ENCODE measurements around the gene ATOSA.
A peak's percentile ranks its signal among the peaks of the same experiment; 100 is the strongest.

Gene ATOSA

DNA sequence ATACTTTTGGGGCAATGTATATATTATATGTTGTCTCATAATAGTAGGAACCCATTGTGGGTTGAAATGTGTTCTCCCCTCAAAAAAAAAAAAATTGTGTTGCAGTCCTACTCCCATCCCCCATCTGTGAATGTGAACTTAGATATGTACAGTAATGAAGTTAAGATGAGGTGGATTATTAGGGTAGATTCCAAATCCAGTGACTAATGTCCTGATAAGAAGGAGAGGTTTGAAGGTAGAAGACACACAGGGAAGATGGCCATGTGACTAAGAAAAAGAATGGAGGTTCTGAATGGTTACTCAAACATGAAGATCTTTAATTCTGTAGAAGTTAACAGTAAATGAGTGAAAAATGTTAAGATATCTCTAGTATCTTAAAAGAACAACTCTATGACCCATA, 3.0 kb upstream of the ATOSA start:
- H3K4me1 Mint-ChIP-seq, result peaks cover 28% of the 10 kb centered on the region
- peaks cover 4% of the 10 kb centered on the region for H3K36me3 Mint-ChIP-seq (ENCODE audit: low read depth)
- H3K27ac Mint-ChIP-seq, result no peak overlapping the region
- TF ChIP-seq, protein P1, sequence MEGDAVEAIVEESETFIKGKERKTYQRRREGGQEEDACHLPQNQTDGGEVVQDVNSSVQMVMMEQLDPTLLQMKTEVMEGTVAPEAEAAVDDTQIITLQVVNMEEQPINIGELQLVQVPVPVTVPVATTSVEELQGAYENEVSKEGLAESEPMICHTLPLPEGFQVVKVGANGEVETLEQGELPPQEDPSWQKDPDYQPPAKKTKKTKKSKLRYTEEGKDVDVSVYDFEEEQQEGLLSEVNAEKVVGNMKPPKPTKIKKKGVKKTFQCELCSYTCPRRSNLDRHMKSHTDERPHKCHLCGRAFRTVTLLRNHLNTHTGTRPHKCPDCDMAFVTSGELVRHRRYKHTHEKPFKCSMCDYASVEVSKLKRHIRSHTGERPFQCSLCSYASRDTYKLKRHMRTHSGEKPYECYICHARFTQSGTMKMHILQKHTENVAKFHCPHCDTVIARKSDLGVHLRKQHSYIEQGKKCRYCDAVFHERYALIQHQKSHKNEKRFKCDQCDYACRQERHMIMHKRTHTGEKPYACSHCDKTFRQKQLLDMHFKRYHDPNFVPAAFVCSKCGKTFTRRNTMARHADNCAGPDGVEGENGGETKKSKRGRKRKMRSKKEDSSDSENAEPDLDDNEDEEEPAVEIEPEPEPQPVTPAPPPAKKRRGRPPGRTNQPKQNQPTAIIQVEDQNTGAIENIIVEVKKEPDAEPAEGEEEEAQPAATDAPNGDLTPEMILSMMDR (IDR thresholded peaks at IDR 0.05; ENCODE audit: unreplicated experiment in 3 of 3), result no peak
- peaks cover 5% of the 10 kb centered on the region for H3K27me3 Mint-ChIP-seq (ENCODE audit: low read depth)
- H3K9me3 Mint-ChIP-seq, result no peaks in the 10 kb centered on the region
- H3K4me3 Mint-ChIP-seq, result no peak overlapping the region

DNA sequence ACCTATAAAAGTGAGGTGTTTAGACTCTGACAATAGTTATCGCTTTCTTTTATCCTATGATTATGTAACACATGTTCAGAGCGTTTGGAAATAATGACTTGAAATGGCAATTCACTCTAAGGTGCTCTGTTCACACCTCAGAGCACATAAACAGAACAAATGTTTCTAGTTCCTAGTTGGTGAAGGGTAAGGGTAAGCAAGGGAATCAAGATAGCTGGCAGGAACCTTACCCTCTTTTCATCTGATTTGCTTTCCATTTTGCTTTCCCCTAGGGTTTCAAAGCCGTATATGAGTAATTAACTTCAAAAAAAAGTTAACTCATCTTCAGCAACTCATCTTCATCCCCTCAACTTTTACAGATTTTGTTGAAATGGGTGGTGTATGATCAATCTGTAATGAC, 2.3 kb upstream of the ATOSA start:
- Mint-ChIP-seq H3K27me3 (ENCODE audit: low read depth) (peaks cover 5% of the 10 kb centered on the region), H3K27ac (no peak overlapping the region), H3K4me3 (peak overlapping the region; percentile 27 to 49 (median 39)), H3K36me3 (ENCODE audit: low read depth) (peaks cover 4% of the 10 kb centered on the region), H3K9me3 (no peaks in the 10 kb centered on the region), H3K4me1 (peaks cover 32% of the 10 kb centered on the region)
- TF ChIP-seq, protein P1 (IDR thresholded peaks at IDR 0.05; ENCODE audit: unreplicated experiment in 3 of 3), result no peak

DNA sequence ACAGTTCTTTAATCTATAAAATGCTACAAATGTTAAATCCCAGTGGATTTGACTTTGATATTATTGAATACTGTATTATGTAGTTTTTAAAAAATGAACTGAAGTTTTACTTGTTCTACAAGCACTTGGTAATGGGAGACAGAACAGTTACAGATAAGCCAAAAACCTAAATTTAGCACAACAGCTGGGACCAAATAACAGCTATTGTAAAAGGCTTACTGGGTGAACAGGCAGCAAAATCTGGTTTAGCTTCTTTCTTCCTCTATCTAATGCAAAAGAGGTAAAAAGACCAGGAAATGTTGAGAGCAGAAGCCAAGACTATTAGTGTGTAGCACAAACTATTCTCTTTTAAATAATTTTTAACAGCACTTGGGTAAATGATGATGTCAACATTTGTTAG, 1.6 kb upstream of the ATOSA start:
- Mint-ChIP-seq H3K9me3 (no peaks in the 10 kb centered on the region), H3K4me1 (peaks cover 36% of the 10 kb centered on the region), H3K27me3 (ENCODE audit: low read depth) (peaks cover 5% of the 10 kb centered on the region), H3K4me3 (peak overlapping the region; percentile 90 to 99 (median 93)), H3K36me3 (ENCODE audit: low read depth) (peaks cover 7% of the 10 kb centered on the region), H3K27ac (peak overlapping the region in 2 of 3 experiments; percentile 15 to 90)
- TF ChIP-seq, protein P1 (IDR thresholded peaks at IDR 0.05; ENCODE audit: unreplicated experiment in 3 of 3), result no peak

DNA sequence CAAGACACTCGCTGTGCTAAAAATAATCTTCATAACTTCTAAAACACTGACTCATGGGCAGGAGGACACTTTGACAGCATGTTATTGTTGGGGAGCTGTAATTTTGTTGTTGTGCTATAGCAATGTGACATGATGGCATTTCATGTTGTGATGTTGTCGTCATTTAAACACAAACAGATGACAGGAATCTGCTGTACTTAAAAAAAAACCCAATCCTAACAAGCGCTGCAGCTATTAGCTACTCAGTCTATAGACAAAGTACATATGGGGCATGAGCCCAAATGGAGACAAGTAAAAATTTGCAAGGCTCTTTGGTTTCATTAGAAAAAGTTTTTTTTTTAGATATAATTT, 828 bp upstream of the ATOSA start:
- Mint-ChIP-seq H3K4me3 (peak overlapping the region; percentile 90 to 99 (median 93)), H3K9me3 (no peaks in the 10 kb centered on the region), H3K27me3 (ENCODE audit: low read depth) (peaks cover 5% of the 10 kb centered on the region), H3K4me1 (peaks cover 36% of the 10 kb centered on the region), H3K36me3 (ENCODE audit: low read depth) (peaks cover 12% of the 10 kb centered on the region), H3K27ac (peak overlapping the region; percentile 86 to 99 (median 90))
- TF ChIP-seq, protein P1 (IDR thresholded peaks at IDR 0.05; ENCODE audit: unreplicated experiment in 3 of 3), result no peak

DNA sequence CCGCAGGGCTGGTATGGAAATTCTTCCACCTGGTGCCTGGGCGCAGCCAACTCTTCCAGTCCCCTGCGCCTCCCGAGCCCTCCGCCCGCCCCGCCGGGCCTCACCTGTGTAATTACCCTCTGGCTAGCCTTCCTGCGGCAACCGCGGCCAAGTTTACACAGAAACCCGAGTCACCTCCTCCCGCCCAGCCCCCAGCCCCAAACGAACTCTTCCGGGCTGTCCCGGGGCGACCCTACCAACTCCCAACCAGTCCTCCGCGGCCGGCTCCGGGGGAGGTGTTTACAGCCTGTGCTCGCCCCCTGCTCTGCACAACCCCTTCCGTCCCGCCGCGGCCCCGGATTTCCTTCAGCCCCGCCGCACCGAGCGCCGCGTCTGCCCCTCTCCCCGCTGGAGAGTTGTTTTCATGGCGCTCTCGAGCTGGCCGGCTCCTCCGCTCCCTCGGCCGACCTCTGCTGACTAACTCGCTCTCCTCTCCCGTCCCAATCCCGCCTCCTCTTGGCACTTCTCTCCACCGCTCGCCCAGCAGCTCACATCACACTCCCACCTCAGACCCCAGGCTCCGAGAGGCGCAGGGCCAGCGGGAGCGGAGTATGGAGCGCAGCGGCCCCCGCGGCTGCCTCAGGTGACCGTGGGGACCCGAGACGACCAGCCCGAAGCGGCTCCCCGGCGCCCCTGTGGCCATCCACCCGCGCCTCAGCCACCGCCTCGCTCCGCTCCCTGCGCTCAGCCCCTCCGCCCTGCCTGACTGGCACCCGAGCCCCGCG, 538 bp downstream of the ATOSA start:
- TF ChIP-seq, protein P1 (IDR thresholded peaks at IDR 0.05; ENCODE audit: unreplicated experiment in 3 of 3), result peak in 1 of 3 experiments; percentile 10
- peak overlapping the region; percentile 90 to 99 (median 96) for H3K27ac Mint-ChIP-seq
- peaks cover 36% of the 10 kb centered on the region for H3K4me1 Mint-ChIP-seq
- peaks cover 13% of the 10 kb centered on the region for H3K36me3 Mint-ChIP-seq (ENCODE audit: low read depth)
- H3K4me3 Mint-ChIP-seq, result peak overlapping the region; percentile 90 to 99 (median 93)
- peaks cover 5% of the 10 kb centered on the region for H3K27me3 Mint-ChIP-seq (ENCODE audit: low read depth)
- no peaks in the 10 kb centered on the region for H3K9me3 Mint-ChIP-seq

Measured in nephron (organoid).